ENCODE data around the gene MPV17L2. TPM values are rescaled to one million over a fixed set of nuclear protein-coding genes. Genes with fewer than 3 reads are reported as not detected.

MPV17L2 gene
- total RNA-seq, 1 donor from 2014 or later, result 10.6 TPM

DNA sequence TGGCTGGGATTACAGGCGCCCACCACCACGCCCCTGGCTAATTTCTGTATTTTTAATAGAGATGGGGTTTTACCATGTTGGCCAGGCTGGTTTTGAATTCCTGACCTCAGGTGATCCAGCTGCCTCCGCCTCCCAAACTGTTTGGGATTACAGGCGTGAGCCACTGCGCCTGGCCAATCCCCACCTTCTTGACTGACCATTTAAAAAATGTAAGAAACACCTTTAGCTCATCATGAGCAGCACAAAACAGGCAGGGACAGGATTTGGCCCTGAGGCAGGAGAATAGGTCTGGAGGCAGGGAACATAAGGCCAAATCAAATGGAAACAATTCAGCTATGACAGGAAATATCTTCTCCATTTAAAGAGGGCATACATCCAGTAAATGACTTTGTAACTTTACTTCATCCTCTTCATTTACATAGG is 1.4 kb upstream of the MPV17L2 start:
- H3K27ac Mint-ChIP-seq, result peak overlapping the region; percentile 80
- no peak for DNase-seq (ENCODE audit: low spot score, unreplicated experiment)

GRCh38 chr19:18193388-18194180 is 566 bp downstream of the MPV17L2 start:
- Mint-ChIP-seq H3K4me1 (ENCODE audit: low read depth) (peaks cover 8% of the 10 kb centered on the region), H3K9me3 (ENCODE audit: low read depth) (no peaks in the 10 kb centered on the region), H3K4me3 (ENCODE audit: low read depth) (peak overlapping the region; percentile 84), H3K36me3 (ENCODE audit: insufficient read depth) (peaks cover under 1% of the 10 kb centered on the region), H3K27me3 (no peaks in the 10 kb centered on the region), H3K27ac (peak overlapping the region; percentile 80)
- no peak for DNase-seq (ENCODE audit: low spot score, unreplicated experiment)
- no peak for TF ChIP-seq CTCF (IDR thresholded peaks at IDR 0.05; ENCODE audit: unreplicated experiment)

More for the DNA sequence above, 1.4 kb upstream of the MPV17L2 start:
- H3K36me3 Mint-ChIP-seq (ENCODE audit: insufficient read depth), result no peaks in the 10 kb centered on the region
- no peaks in the 10 kb centered on the region for H3K9me3 Mint-ChIP-seq (ENCODE audit: low read depth)
- TF ChIP-seq CTCF (IDR thresholded peaks at IDR 0.05; ENCODE audit: unreplicated experiment), result no peak
- H3K27me3 Mint-ChIP-seq, result no peaks in the 10 kb centered on the region
- H3K4me3 Mint-ChIP-seq (ENCODE audit: low read depth), result no peak overlapping the region
- peaks cover 8% of the 10 kb centered on the region for H3K4me1 Mint-ChIP-seq (ENCODE audit: low read depth)

DNA sequence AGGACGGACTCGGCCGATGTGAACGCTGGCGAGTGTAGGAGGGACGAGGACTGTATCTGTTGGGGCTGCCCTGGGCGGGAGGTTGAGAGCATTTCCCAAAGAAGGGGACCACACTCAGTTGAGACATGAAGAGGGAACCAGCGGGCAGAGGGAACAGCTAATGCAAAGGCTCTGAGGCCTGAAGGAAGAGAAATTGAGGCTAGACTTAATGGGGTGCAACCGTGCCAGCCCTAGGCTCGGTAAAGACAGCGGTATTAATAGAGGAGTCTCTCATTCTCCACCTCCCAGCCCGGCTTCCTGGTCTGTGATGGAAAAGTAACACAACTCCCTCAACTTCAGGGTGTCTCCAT is 1.1 kb downstream of the MPV17L2 start:
- H3K4me3 Mint-ChIP-seq (ENCODE audit: low read depth), result peak overlapping the region; percentile 84
- peaks cover 1% of the 10 kb centered on the region for H3K36me3 Mint-ChIP-seq (ENCODE audit: insufficient read depth)
- TF ChIP-seq CTCF (IDR thresholded peaks at IDR 0.05; ENCODE audit: unreplicated experiment), result no peak
- peak overlapping the region; percentile 80 for H3K27ac Mint-ChIP-seq
- peaks cover 8% of the 10 kb centered on the region for H3K4me1 Mint-ChIP-seq (ENCODE audit: low read depth)
- DNase-seq (ENCODE audit: low spot score, unreplicated experiment), result no peak
- H3K27me3 Mint-ChIP-seq, result no peaks in the 10 kb centered on the region
- no peaks in the 10 kb centered on the region for H3K9me3 Mint-ChIP-seq (ENCODE audit: low read depth)

DNA sequence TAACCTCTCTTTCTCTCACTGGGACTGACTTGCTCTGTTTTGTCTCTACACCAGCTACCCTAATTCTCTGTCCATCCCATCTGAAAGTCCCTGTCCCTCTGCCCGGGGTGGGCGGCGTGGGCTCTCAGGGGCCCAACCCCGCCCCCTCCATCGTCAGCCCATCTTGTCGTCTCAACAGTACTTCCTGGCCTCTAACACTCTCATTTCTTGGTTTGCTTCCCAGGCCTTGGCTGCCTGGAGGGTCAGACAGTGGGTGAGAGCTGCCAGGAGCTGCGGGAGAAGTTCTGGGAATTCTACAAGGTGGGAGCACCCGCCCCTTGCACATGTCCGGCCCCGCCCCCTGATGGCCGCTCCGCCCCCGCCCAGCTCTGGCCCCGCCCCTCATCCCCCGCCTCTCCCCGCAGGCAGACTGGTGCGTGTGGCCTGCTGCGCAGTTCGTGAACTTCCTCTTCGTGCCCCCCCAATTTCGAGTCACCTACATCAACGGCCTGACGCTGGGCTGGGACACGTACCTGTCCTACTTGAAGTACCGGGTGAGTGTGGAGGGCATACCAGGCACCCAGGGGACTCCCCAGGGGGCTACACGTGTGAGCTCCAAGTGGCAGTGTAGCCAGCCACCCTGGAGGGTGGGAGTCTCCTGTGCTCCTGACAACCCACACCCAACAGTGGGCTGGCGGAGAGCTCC is 1.7 kb downstream of the MPV17L2 start:
- H3K9me3 Mint-ChIP-seq (ENCODE audit: low read depth), result no peaks in the 10 kb centered on the region
- DNase-seq (ENCODE audit: low spot score, unreplicated experiment), result no peak
- no peak for TF ChIP-seq CTCF (IDR thresholded peaks at IDR 0.05; ENCODE audit: unreplicated experiment)
- no peaks in the 10 kb centered on the region for H3K27me3 Mint-ChIP-seq
- peak overlapping the region; percentile 29 for H3K27ac Mint-ChIP-seq
- peaks cover 1% of the 10 kb centered on the region for H3K36me3 Mint-ChIP-seq (ENCODE audit: insufficient read depth)
- H3K4me3 Mint-ChIP-seq (ENCODE audit: low read depth), result peak overlapping the region; percentile 41
- H3K4me1 Mint-ChIP-seq (ENCODE audit: low read depth), result peaks cover 8% of the 10 kb centered on the region

DNA sequence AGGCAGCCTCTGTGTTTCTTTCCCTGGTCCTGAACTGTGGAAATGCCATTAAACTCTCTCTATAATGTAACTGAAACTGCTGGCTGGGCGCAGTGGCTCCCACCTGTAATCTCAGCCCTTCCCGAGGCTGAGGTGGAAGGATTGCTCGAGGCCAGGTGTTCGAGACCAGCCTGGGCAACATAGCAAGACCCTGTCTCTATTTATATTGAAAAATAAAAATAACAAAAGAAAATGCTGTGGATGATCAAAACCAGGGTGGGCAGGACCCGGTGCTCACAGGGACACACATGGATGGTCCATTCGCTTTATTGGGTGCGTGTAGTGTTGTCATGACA is 3.5 kb downstream of the MPV17L2 start:
- peak overlapping the region; percentile 76 for H3K27ac Mint-ChIP-seq

More for the DNA sequence above, 3.5 kb downstream of the MPV17L2 start:
- Mint-ChIP-seq H3K36me3 (ENCODE audit: insufficient read depth) (peaks cover 1% of the 10 kb centered on the region), H3K27me3 (no peaks in the 10 kb centered on the region), H3K9me3 (ENCODE audit: low read depth) (no peaks in the 10 kb centered on the region), H3K4me1 (ENCODE audit: low read depth) (peaks cover 8% of the 10 kb centered on the region), H3K4me3 (ENCODE audit: low read depth) (no peak overlapping the region)
- no peak for DNase-seq (ENCODE audit: low spot score, unreplicated experiment)
- TF ChIP-seq CTCF (IDR thresholded peaks at IDR 0.05; ENCODE audit: unreplicated experiment), result no peak

Measured in progenitor cell of endocrine pancreas (in vitro differentiated cells).